Measurements from ENCODE around the gene TSPAN31.

The TSPAN31 gene

GRCh38 chr12:57797933-57798332 lies 53.1 kb downstream of the TSPAN31 start:
- no peak for DNase-seq

Measured in CD4-positive, alpha-beta T cell treated with Interleukin-4 for 1 hour (primary cell).